GM18519 (cell line): ENCODE measurements around the gene TMEM229B.

ENCODE experiments used
- ATAC-seq: cut with Tn5 transposase; IDR thresholded peaks from one replicate; pipeline ENCODE4 v1.9.1; 2021; ENCODE audit warnings: mild to moderate bottlenecking, moderate library complexity; ENCODE audit not compliant: unreplicated experiment, low FRiP score

Gene TMEM229B

DNA sequence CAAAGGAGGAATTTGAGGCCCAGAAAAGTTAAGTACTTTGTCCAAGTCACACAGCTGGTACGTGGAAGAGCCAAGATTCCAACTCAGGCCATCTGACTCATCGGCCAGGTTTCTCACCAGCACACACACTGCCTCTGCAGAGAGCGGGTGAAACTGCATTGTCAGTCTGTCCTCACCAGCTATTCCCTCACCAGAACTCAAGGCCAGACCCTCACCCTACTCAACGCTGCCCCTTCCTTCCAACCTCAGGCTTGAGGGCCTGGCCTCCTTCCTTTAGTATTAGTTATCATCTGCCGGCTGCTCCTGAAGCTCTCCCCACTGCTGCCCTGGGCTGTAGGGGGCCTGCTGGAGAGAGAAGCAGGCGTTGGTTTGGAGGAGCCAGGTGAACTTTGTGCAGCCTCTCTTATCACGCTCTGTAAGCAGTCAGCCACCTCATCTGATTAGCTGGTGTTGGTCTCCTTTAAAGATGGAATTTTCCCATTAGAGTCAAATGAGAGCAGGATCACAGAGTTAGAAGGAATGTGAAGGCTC is 60.0 kb downstream of the TMEM229B start:
- ATAC-seq = no peak

DNA sequence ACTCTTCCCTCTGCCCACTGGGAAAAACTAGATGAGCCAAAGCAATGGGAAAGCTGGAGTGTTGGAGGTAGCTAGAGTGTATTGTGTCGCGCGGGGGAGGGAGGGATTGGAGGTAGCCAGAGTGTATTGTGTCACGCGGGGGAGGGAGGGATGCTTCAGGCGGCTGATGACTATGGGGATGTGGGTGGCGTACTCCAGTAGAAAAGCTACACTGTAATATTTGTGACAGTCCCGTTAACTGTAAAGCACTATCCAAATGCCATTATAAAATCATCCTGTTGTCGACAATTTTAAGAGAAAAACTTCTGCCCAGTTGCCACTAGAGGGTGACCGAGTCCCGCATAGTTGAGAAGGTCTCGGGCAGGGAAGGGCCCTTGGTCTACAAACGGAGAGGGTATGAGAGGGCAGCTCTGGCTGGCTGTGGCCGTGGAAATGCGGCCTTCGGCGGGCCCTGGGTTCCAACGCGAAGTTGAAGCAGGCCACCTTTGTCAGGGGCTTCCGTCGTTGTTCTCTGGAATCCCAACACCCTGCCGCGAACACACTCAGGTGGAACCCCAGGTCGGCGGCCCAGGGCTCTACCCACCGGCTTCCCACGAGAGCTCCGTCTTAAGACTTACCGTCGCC is 61.4 kb downstream of the TMEM229B start:
- no peak for ATAC-seq

DNA sequence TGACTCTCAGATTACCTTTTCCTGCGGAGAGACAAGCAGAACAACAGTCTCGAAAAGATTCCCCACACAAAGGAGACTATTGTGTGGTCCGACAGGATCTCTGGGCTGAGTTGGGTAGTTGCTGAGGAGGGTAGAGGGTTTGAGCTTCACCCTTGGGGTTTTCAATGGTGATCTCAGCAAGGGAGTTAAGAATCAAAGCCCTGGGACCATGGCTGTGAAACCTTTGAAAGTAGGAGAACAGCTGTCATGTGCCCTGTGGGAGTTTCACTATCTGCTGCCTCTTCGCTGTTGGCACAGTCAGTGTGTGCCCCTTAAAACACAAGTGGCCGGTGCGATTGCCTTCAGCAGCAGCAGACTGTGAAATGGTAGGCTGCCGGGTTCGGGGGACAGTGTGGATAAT is 62.4 kb downstream of the TMEM229B start:
- ATAC-seq = no peak

DNA sequence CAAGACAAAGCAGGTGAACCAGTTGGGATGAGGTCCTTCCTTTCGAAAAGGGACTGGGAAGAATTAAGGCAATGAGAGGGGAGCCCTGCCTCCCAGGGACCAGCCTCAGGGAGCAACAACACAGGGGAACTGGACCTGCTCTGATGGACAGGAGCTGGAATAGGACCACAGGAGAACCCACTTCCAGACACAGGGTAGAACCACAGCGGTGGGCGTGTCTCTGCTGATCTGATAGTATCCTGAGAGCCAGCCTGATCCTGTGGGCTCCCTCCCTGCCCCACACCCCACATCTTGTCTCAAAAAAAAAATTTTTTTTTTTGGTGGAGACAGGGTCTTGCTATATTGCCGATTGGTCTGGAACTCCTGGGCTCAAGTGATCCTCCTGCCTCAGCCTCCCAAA is 62.9 kb downstream of the TMEM229B start:
- no peak for ATAC-seq

DNA sequence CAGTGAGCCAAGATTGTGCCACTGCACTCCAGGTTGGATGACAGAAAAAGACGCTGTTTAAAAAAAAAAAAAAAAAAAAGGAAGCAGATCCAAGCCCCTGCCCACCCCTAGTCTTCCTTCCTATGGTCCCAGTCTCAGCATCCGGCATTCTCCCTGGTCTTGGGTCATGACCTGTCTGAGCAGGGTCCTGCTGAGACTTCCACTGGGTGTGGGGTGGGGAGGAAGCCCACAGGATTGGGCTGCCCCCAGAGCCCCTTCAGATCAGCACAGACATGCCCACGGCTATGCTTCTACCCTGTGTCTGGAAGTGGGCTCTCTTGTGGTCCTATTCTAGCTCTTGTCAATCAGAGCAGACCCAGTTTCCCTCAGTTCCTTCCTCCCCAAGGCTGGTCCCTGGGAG is 64.0 kb downstream of the TMEM229B start:
- no peak for ATAC-seq

DNA sequence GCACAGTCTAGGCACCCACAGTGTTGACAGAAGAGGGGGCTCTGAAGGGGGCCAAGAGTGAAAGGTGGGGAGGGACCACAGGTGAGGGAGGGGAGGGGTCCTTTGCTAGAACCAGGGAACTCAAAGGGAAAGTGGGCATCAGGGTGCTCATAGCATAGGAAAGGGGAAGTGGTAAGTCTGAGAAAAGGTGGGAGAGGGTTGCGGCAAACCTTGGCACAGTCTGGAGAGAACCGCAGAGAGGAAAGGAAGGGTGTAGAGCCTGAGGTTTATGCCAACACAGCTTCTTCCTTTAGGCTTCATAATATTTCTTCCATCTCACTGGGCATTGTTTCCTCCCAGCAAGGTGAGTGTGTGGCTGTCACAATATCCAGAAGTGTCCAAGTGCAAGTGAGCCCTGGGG is 65.1 kb downstream of the TMEM229B start:
- ATAC-seq = no peak

DNA sequence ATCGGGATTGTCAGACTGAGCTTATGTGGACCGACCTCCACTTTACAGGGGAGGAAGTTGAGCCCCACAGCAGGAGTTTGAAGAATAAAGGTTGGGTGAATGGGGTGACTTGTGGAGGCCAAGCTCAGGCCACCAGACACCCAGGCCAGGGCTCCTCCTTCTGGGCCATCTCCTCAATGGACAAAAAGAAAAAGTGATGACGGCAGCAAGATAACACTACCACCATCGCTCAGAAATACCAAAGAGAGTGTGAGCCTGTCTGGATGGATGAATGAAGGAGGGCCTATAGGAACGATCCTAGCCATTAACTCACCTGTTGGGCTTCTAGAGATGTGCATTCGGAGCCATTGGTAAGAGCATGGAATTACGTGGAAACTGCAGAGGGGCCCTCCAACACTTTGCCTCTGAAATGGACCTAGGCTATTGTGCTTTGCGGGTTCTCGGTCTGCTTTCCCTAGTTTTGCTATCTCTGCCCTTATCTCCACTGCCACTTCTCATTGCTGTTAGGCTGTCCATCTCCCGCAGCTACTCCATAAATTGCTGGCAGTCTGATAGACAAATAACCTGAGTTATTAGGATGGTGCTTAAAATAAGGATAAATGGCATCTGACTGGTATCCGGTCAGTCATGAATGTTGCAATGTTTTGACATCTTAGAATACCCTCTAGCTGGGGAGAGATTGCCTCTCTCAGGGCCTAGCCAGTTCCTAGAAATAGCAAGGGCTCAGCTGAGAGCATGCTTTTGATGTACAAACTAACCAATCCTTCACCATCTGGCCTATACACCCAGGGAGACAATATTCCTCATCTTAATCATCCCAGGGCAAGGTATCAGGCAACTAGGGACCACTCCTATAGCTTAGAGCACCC is 66.9 kb downstream of the TMEM229B start:
- ATAC-seq = no peak
